Nephron progenitor cell (in vitro differentiated cells): ENCODE results near the gene PEX11B.
A peak's percentile ranks its signal among the peaks of the same experiment; 100 is the strongest.

Experiments used
- DNase-seq: peaks from one replicate; pipeline ENCODE4 v3.0.0; 2021
- H3K27ac Mint-ChIP-seq: 2 replicates; pipeline ENCODE4 v1.8.0; 2021; ENCODE audit warnings: mild to moderate bottlenecking, moderate library complexity, mixed read lengths
- H3K27me3 Mint-ChIP-seq: 2 replicates; pipeline ENCODE4 v1.8.0; 2021; ENCODE audit warnings: mild to moderate bottlenecking, low read depth, mixed read lengths; ENCODE audit not compliant: poor library complexity
- H3K36me3 Mint-ChIP-seq: 2 replicates; pipeline ENCODE4 v1.8.0; 2021; ENCODE audit warnings: low read depth, mixed read lengths
- H3K4me1 Mint-ChIP-seq: 2 replicates; pipeline ENCODE4 v1.8.0; 2021; ENCODE audit warnings: mixed read lengths
- H3K4me3 Mint-ChIP-seq: 2 replicates; pipeline ENCODE4 v1.8.0; 2021; ENCODE audit warnings: mild to moderate bottlenecking, moderate library complexity, mixed read lengths
- H3K9me3 Mint-ChIP-seq: 2 replicates; pipeline ENCODE4 v1.8.0; 2021; ENCODE audit warnings: mild to moderate bottlenecking, moderate library complexity, mixed read lengths
- CTCF ChIP-seq: fragments of 200-600 bp; sonication (generic); IDR thresholded peaks from 2 replicates; pipeline ENCODE4 v1.5.0; 2021; ENCODE audit warnings: antibody characterized with exemption

The PEX11B gene

GRCh38 chr1:145959333-145959732 lies 40.8 kb upstream of the PEX11B start:
- Mint-ChIP-seq H3K4me1 (peaks cover 84% of the 10 kb centered on the region), H3K27me3 (peaks cover 61% of the 10 kb centered on the region), H3K4me3 (peak overlapping the region; percentile 94)

GRCh38 chr1:145958734-145959133 lies 40.2 kb upstream of the PEX11B start:
- peaks cover 56% of the 10 kb centered on the region for H3K27me3 Mint-ChIP-seq
- H3K27ac Mint-ChIP-seq: no peak overlapping the region
- H3K36me3 Mint-ChIP-seq: no peaks in the 10 kb centered on the region
- H3K4me1 Mint-ChIP-seq: peaks cover 81% of the 10 kb centered on the region
- no peak for TF ChIP-seq CTCF
- H3K4me3 Mint-ChIP-seq: peak overlapping the region; percentile 94
- no peak for DNase-seq
- H3K9me3 Mint-ChIP-seq: no peaks in the 10 kb centered on the region

More at GRCh38 chr1:145959333-145959732, 40.8 kb upstream of the PEX11B start:
- Mint-ChIP-seq H3K9me3 (no peaks in the 10 kb centered on the region), H3K36me3 (no peaks in the 10 kb centered on the region), H3K27ac (no peak overlapping the region)
- TF ChIP-seq CTCF: no peak
- no peak for DNase-seq

- Mint-ChIP-seq H3K9me3 (no peaks in the 10 kb centered on the region), H3K4me3 (peak within 1 kb of the TSS; percentile 94), H3K36me3 (no peaks in the 10 kb centered on the region), H3K27ac (peak within 1 kb of the TSS; percentile 47), H3K27me3 (peaks cover 49% of the 10 kb centered on the region), H3K4me1 (peaks cover 70% of the 10 kb centered on the region)
- no peak for TF ChIP-seq CTCF
- DNase-seq: peak; percentile 94
Observed at GRCh38 chr1:145957443-145958319, 39.2 kb upstream of the PEX11B start, which contains the start of gene LIX1L. Gene LIX1L, minus strand, starts transcription at chr1:145958017. Its CDS starts 90 bp downstream, at chr1:145957927.

GRCh38 chr1:145956781-145957442 lies 38.4 kb upstream of the PEX11B start:
- Mint-ChIP-seq H3K27me3 (peaks cover 41% of the 10 kb centered on the region), H3K4me1 (peaks cover 64% of the 10 kb centered on the region), H3K36me3 (peaks cover 5% of the 10 kb centered on the region), H3K27ac (peak overlapping the region; percentile 7), H3K4me3 (peak overlapping the region; percentile 91), H3K9me3 (no peaks in the 10 kb centered on the region)
- no peak for TF ChIP-seq CTCF
- DNase-seq: no peak

GRCh38 chr1:145956361-145956760 lies 37.8 kb upstream of the PEX11B start:
- Mint-ChIP-seq H3K36me3 (peaks cover 10% of the 10 kb centered on the region), H3K27ac (no peak overlapping the region), H3K27me3 (peaks cover 36% of the 10 kb centered on the region), H3K4me1 (peaks cover 59% of the 10 kb centered on the region), H3K4me3 (peak overlapping the region; percentile 91), H3K9me3 (no peaks in the 10 kb centered on the region)
- no peak for DNase-seq
- TF ChIP-seq CTCF: no peak
